Fibroblast of pulmonary artery (primary cell): Measurements from ENCODE around the gene TRIM13.

Experiments
- DNase-seq: peaks from one replicate; pipeline ENCODE4 v3.0.0-alpha.2; 2010; ENCODE audit warnings: low read depth
- H3K4me3 ChIP-seq: replicated peaks from 2 replicates; pipeline ENCODE4 v1.5.1; 2011; ENCODE audit warnings: low read depth, mild to moderate bottlenecking, control low read depth, low read length, moderate library complexity
- TF ChIP-seq, protein P1 (sequence below): IDR thresholded peaks from 2 replicates; pipeline ENCODE4 v1.5.1; 2011; ENCODE audit warnings: mild to moderate bottlenecking, control low read depth, low read length, inconsistent platforms; ENCODE audit errors: missing control alignments

Gene TRIM13

GRCh38 chr13:49967456-49967855 is 29.4 kb upstream of the TRIM13 start:
- no peak overlapping the region for H3K4me3 ChIP-seq
- TF ChIP-seq, protein P1, sequence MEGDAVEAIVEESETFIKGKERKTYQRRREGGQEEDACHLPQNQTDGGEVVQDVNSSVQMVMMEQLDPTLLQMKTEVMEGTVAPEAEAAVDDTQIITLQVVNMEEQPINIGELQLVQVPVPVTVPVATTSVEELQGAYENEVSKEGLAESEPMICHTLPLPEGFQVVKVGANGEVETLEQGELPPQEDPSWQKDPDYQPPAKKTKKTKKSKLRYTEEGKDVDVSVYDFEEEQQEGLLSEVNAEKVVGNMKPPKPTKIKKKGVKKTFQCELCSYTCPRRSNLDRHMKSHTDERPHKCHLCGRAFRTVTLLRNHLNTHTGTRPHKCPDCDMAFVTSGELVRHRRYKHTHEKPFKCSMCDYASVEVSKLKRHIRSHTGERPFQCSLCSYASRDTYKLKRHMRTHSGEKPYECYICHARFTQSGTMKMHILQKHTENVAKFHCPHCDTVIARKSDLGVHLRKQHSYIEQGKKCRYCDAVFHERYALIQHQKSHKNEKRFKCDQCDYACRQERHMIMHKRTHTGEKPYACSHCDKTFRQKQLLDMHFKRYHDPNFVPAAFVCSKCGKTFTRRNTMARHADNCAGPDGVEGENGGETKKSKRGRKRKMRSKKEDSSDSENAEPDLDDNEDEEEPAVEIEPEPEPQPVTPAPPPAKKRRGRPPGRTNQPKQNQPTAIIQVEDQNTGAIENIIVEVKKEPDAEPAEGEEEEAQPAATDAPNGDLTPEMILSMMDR, result no peak
- DNase-seq, result no peak

DNA sequence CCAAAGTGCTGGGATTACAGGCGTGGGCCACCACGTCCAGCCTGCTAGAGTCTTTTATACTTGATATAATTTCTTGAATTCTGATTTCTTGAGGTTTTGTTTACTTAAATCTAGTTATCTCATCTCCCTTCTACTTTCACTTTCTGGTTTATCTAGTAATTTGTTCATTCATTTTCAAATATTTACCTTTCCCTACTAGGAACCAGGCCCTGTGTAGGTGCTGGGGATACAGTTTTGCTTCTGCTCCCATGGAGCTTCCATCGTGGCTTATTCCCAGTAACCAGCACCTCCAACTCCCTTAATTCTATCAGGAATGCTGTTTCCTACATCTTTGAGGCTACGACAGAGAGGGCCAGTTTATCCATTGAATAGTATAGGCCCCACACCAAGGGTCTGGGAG is 24.1 kb upstream of the TRIM13 start:
- DNase-seq, result no peak
- TF ChIP-seq, protein P1, result no peak
- H3K4me3 ChIP-seq, result no peak overlapping the region

DNA sequence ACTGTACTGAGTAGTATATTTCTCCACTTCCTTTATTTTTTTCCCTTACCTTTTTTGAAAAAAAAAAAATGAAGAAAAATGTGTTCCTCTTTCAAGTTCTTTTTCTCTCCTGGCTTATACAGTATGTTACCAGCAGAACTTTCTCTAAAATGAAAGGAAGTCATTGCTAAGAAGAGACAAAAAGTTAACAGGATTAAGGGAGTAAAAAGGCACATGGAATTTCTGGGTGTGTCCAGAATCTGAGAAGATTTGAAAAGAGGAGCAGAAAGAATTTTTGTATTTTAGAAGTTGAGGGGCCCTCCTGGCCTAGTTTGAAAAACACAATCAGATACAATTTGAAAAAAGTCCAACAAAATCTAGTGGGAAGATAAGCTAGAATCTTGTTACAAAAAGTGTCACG is 21.0 kb upstream of the TRIM13 start:
- no peak overlapping the region for H3K4me3 ChIP-seq
- TF ChIP-seq, protein P1, result no peak

DNA sequence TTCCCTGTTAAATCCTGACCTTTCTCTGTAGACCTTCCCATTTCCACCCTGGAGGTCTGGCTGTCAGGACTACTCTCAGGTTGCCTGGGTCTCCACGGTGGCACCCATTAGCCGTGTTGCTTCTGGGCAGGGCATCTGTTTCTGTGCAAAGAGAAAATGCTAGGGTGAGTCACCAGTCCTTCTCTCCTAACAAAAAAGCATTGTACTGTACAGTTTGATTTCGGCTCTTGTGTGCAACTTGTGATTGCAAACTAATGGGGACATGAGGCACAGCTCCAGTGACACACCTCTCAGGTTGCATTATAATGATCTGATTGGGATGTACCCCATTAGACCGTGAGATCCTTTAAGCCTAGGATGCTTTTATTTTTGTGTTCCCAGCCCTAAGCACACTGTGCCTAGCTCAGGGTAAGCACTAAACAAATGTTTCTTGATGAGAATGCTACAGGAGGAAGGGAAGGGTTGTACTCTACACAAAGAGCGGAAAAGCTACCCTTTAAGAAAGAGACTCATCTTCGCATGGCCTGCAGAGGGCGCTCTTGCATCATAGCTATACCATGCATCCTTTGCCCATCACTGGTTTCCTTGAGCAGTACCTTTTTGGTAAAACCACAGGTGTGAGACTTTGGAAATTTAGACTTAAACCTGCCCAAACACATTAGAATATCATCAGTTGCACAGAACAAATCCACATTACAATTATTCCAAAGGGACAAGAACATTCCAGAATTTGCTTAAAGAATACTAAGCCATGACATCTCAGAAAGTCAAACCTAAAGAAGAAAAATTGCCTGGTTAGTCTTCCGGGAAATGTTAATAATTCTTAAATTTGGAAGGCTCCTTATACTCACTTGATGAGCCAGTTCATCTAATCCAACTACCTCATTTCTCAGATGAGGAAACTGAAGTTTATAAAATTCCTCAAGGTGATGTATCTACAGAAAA is 20.3 kb upstream of the TRIM13 start:
- DNase-seq, result peak; percentile 83
- TF ChIP-seq, protein P1, result peak; percentile 96
- H3K4me3 ChIP-seq, result no peak overlapping the region

More for the DNA sequence above, 21.0 kb upstream of the TRIM13 start:
- DNase-seq, result no peak

DNA sequence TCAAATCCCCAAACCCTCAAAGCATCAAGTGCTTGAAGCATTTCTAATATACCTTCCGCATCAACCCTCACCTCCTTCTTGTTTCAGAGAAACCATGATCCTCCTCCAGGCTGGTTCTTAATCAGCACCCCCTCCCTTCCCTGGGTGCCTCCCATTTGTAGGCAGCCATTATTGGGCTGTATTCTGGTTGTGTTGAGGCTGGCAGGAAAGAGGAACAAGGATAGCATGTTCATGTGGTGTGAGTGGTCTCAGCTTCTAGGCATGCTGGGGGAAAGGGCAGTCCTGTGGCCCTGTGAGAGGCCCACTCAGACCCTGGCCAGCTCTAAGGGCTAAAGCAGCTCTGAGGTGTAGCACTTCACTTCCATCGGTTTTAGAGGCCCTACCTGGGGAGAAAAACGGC is 18.9 kb upstream of the TRIM13 start:
- DNase-seq, result no peak
- TF ChIP-seq, protein P1, result no peak
- no peak overlapping the region for H3K4me3 ChIP-seq

DNA sequence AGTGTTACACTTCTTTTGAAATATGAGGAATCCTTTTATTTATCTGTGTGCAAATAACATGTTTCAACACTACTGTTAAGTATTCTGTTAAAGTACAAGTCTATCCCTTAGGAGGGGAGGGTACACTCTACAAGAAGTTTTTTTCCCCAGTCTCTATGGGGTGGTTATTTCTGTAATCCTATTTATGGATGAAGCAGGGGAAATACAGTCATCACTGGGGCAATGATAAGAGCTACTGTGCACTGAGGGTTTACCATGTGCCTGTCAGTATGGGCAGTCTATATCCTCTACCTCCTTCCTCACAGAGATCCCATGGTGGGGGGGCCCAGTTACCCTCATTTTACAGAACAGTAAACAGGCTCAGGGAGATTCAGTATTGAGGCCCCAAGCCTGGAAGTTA is 16.6 kb upstream of the TRIM13 start:
- TF ChIP-seq, protein P1, result no peak
- no peak overlapping the region for H3K4me3 ChIP-seq
- DNase-seq, result peak; percentile 10

DNA sequence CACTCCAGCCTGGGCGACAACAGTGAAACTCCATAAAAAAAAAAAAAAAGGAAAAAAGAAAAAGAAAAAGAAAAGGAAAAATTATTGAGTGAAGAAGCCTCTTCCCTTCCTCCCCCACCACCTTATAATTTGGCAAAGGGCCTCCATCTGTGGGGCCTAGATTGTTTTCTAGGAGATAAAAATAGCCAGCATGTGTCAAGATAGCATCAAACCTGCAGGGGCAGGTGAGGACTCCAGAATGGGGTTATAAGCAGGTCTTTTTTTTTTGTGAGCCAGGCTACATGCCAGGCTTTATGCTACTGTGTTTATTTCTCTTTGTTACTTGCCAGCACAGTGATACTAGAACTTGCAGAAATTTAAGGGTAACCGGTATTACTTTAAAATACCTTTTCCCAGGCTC is 11.7 kb upstream of the TRIM13 start:
- no peak overlapping the region for H3K4me3 ChIP-seq
- DNase-seq, result no peak
- TF ChIP-seq, protein P1, result no peak
